HEK293 (cell line): ENCODE results near the gene INTS14.

Experiments
- CTCF ChIA-PET: fragments of 350-600 bp; formaldehyde crosslinking; extraction: SDS; loops from one replicate; lab custom pipeline; 2021; ENCODE audit warnings: antibody characterized with exemption; lab: Yijun Ruan, JAX
- POLR2A ChIA-PET: fragments of 300-600 bp; formaldehyde crosslinking; extraction: SDS; loops from one replicate; lab custom pipeline; 2020; ENCODE audit warnings: antibody characterized with exemption, inconsistent platforms; lab: Yijun Ruan, JAX
- H3K27ac ChIP-seq: fragments of 200-500 bp; sonication (Bioruptor generic); 2 replicates; pipeline ENCODE4 v1.5.1; 2014; ENCODE audit warnings: low read depth, low read length, control low read depth, inconsistent platforms; ENCODE audit errors: extremely low read depth
- H3K36me3 ChIP-seq, 2 experiments: fragments of 200-500 bp in 1 of 2; sonication (Bioruptor generic) in 1 of 2; 1 replicate in 1 of 2; 2 replicates in 1 of 2; pipeline ENCODE4 v1.5.1; 2014 to 2017; ENCODE audit warnings: inconsistent platforms in 2 of 2, low read length in 2 of 2; ENCODE audit not compliant: control insufficient read depth in 2 of 2, insufficient read depth in 1 of 2
- H3K4me1 ChIP-seq: fragments of 200-500 bp; sonication (Bioruptor generic); 2 replicates; pipeline ENCODE4 v1.5.1; 2014; ENCODE audit warnings: mild to moderate bottlenecking, low read length, inconsistent platforms; ENCODE audit not compliant: control insufficient read depth, insufficient read depth
- H3K4me3 ChIP-seq: 2 replicates; pipeline ENCODE4 v1.5.1; 2011; ENCODE audit warnings: low read depth, mild to moderate bottlenecking, control low read depth, low read length, moderate library complexity
- H3K9me3 ChIP-seq: fragments of 200-500 bp; sonication (Bioruptor generic); 2 replicates; pipeline ENCODE4 v1.5.1; 2014; ENCODE audit warnings: low read depth, low read length, inconsistent platforms; ENCODE audit not compliant: control insufficient read depth, insufficient read depth
- GFI1B ChIP-seq: fragments of 450-650 bp; formaldehyde crosslinking; IDR thresholded peaks from 2 replicates; pipeline ENCODE4 v1.5.1; 2016; ENCODE audit warnings: missing biosample characterization, missing genetic modification characterization
- GLI4 ChIP-seq: fragments of 450-650 bp; formaldehyde crosslinking; IDR thresholded peaks from 2 replicates; pipeline ENCODE4 v1.5.1; 2016; ENCODE audit warnings: missing biosample characterization, missing genetic modification characterization
- GLIS2 ChIP-seq: fragments of 450-650 bp; formaldehyde crosslinking; IDR thresholded peaks from 2 replicates; pipeline ENCODE4 v1.5.1; 2016; ENCODE audit warnings: missing biosample characterization, missing genetic modification characterization
- IKZF3 ChIP-seq: fragments of 450-650 bp; IDR thresholded peaks from 2 replicates; pipeline ENCODE4 v1.5.0; 2018; ENCODE audit warnings: missing biosample characterization, mild to moderate bottlenecking, missing genetic modification characterization, moderate library complexity
- OVOL3 ChIP-seq: fragments of 450-650 bp; formaldehyde crosslinking; IDR thresholded peaks from 2 replicates; pipeline ENCODE4 v1.5.1; 2016; ENCODE audit warnings: missing biosample characterization, missing genetic modification characterization
- REPIN1 ChIP-seq: fragments of 450-650 bp; formaldehyde crosslinking; IDR thresholded peaks from 2 replicates; pipeline ENCODE4 v1.5.1; 2017; ENCODE audit warnings: missing biosample characterization, missing genetic modification characterization, low read depth
- TRIM28 ChIP-seq: IDR thresholded peaks from 2 replicates; pipeline ENCODE4 v1.6.1; 2011; ENCODE audit warnings: low read length, control low read depth, borderline replicate concordance
- YY2 ChIP-seq: fragments of 450-650 bp; formaldehyde crosslinking; IDR thresholded peaks from 2 replicates; pipeline ENCODE4 v1.5.1; 2016; ENCODE audit warnings: missing biosample characterization, missing genetic modification characterization
- ZBTB17 ChIP-seq: fragments of 450-650 bp; formaldehyde crosslinking; IDR thresholded peaks from 2 replicates; pipeline ENCODE4 v1.5.1; 2016; ENCODE audit warnings: missing biosample characterization, missing genetic modification characterization
- ZBTB20 ChIP-seq: fragments of 450-650 bp; formaldehyde crosslinking; IDR thresholded peaks from 2 replicates; pipeline ENCODE4 v1.5.1; 2016; ENCODE audit warnings: missing biosample characterization, missing genetic modification characterization
- ZBTB21 ChIP-seq: fragments of 450-650 bp; formaldehyde crosslinking; IDR thresholded peaks from 2 replicates; pipeline ENCODE4 v1.5.1; 2017; ENCODE audit warnings: missing biosample characterization, missing genetic modification characterization
- ZBTB7A ChIP-seq: fragments of 450-650 bp; formaldehyde crosslinking; IDR thresholded peaks from 2 replicates; pipeline ENCODE4 v1.5.1; 2016; ENCODE audit warnings: low read depth, missing biosample characterization, missing genetic modification characterization
- ZFP37 ChIP-seq: fragments of 450-650 bp; formaldehyde crosslinking; IDR thresholded peaks from 2 replicates; pipeline ENCODE4 v1.5.1; 2016; ENCODE audit warnings: missing biosample characterization, missing genetic modification characterization
- ZFP69B ChIP-seq: fragments of 450-650 bp; formaldehyde crosslinking; IDR thresholded peaks from 2 replicates; pipeline ENCODE4 v1.5.1; 2016; ENCODE audit warnings: missing biosample characterization, missing genetic modification characterization
- ZIC2 ChIP-seq: fragments of 450-650 bp; formaldehyde crosslinking; IDR thresholded peaks from 2 replicates; pipeline ENCODE4 v1.5.1; 2016; ENCODE audit warnings: missing biosample characterization, missing genetic modification characterization
- ZNF132 ChIP-seq: fragments of 450-650 bp; formaldehyde crosslinking; IDR thresholded peaks from 2 replicates; pipeline ENCODE4 v1.5.1; 2017; ENCODE audit warnings: missing biosample characterization, missing genetic modification characterization, borderline replicate concordance
- ZNF184 ChIP-seq: fragments of 450-650 bp; IDR thresholded peaks from 2 replicates; pipeline ENCODE4 v1.5.1; 2018; ENCODE audit warnings: missing biosample characterization, mild to moderate bottlenecking, missing genetic modification characterization
- ZNF404 ChIP-seq: fragments of 450-650 bp; formaldehyde crosslinking; IDR thresholded peaks from 2 replicates; pipeline ENCODE4 v1.5.1; 2017; ENCODE audit warnings: missing biosample characterization, missing genetic modification characterization
- ZNF426 ChIP-seq: fragments of 450-650 bp; formaldehyde crosslinking; IDR thresholded peaks from 2 replicates; pipeline ENCODE4 v1.5.1; 2017; ENCODE audit warnings: missing biosample characterization, missing genetic modification characterization, mild to moderate bottlenecking, inconsistent platforms, moderate library complexity
- ZNF658 ChIP-seq: fragments of 450-650 bp; formaldehyde crosslinking; IDR thresholded peaks from 2 replicates; pipeline ENCODE4; 2016; ENCODE audit warnings: missing biosample characterization, missing genetic modification characterization
- ZNF792 ChIP-seq: fragments of 450-650 bp; formaldehyde crosslinking; IDR thresholded peaks from 2 replicates; pipeline ENCODE4 v1.5.1; 2016; ENCODE audit warnings: missing biosample characterization, missing genetic modification characterization
- TF ChIP-seq, protein P1 (sequence below): fragments of 450-650 bp; formaldehyde crosslinking; IDR thresholded peaks from 2 replicates; pipeline ENCODE4 v1.5.1; 2016; ENCODE audit warnings: missing biosample characterization, missing genetic modification characterization
- TF ChIP-seq, protein P2 (sequence below): fragments of 450-650 bp; formaldehyde crosslinking; IDR thresholded peaks from 2 replicates; pipeline ENCODE4 v1.5.1; 2016; ENCODE audit warnings: missing biosample characterization, missing genetic modification characterization
- TF ChIP-seq, protein P3 (sequence below): fragments of 450-650 bp; formaldehyde crosslinking; IDR thresholded peaks from 2 replicates; pipeline ENCODE4 v1.5.1; 2016; ENCODE audit warnings: missing biosample characterization, missing genetic modification characterization
- TF ChIP-seq, protein P4 (sequence below): fragments of 450-650 bp; formaldehyde crosslinking; IDR thresholded peaks from 2 replicates; pipeline ENCODE4 v1.5.1; 2016; ENCODE audit warnings: missing biosample characterization, missing genetic modification characterization
- TF ChIP-seq, protein P5 (sequence below): fragments of 450-650 bp; formaldehyde crosslinking; IDR thresholded peaks from 2 replicates; pipeline ENCODE4 v1.5.1; 2017; ENCODE audit warnings: missing biosample characterization, missing genetic modification characterization
- TF ChIP-seq, protein P6 (sequence below): fragments of 450-650 bp; formaldehyde crosslinking; IDR thresholded peaks from 2 replicates; pipeline ENCODE4 v1.5.1; 2017; ENCODE audit warnings: missing biosample characterization, missing genetic modification characterization

INTS14 gene

DNA sequence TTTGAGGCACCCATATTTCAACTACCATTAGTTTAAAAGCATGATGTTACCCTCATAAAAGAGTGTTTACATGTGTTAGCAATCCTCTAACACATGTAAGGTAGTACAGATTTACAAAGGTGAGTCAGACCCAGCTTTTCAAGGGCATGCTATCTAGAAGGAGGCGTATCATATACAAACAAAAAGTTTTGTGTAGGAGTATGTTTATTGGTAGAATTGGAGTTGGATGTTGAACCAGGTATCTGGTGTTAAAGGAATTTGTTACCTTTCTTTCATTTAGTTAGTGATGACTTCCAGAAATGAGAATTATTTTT lies 78.2 kb downstream of the INTS14 start (continued):
- TF ChIP-seq ZBTB20 (tag by site-specific recombination) (no peak), ZNF184 (0 out of 2 replicates have a peak, but pooled peaks have one; percentile 13), ZNF404 (tag by site-specific recombination) (no peak), ZFP37 (tag by site-specific recombination) (0 out of 2 replicates have a peak, but pooled peaks have one; percentile 20), GFI1B (tag by site-specific recombination) (peak; percentile 88)
- TF ChIP-seq, protein P1, sequence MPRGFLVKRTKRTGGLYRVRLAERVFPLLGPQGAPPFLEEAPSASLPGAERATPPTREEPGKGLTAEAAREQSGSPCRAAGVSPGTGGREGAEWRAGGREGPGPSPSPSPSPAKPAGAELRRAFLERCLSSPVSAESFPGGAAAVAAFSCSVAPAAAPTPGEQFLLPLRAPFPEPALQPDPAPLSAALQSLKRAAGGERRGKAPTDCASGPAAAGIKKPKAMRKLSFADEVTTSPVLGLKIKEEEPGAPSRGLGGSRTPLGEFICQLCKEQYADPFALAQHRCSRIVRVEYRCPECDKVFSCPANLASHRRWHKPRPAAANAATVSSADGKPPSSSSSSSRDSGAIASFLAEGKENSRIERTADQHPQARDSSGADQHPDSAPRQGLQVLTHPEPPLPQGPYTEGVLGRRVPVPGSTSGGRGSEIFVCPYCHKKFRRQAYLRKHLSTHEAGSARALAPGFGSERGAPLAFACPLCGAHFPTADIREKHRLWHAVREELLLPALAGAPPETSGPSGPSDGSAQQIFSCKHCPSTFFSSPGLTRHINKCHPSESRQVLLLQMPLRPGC, result peak; percentile 52; the same call in 1 of the 2 replicates
- TF ChIP-seq, protein P2, sequence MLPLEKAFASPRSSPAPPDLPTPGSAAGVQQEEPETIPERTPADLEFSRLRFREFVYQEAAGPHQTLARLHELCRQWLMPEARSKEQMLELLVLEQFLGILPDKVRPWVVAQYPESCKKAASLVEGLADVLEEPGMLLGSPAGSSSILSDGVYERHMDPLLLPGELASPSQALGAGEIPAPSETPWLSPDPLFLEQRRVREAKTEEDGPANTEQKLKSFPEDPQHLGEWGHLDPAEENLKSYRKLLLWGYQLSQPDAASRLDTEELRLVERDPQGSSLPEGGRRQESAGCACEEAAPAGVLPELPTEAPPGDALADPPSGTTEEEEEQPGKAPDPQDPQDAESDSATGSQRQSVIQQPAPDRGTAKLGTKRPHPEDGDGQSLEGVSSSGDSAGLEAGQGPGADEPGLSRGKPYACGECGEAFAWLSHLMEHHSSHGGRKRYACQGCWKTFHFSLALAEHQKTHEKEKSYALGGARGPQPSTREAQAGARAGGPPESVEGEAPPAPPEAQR, result no peak
- TF ChIP-seq, protein P3, sequence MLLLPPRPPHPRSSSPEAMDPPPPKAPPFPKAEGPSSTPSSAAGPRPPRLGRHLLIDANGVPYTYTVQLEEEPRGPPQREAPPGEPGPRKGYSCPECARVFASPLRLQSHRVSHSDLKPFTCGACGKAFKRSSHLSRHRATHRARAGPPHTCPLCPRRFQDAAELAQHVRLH, result peak; percentile 72

DNA sequence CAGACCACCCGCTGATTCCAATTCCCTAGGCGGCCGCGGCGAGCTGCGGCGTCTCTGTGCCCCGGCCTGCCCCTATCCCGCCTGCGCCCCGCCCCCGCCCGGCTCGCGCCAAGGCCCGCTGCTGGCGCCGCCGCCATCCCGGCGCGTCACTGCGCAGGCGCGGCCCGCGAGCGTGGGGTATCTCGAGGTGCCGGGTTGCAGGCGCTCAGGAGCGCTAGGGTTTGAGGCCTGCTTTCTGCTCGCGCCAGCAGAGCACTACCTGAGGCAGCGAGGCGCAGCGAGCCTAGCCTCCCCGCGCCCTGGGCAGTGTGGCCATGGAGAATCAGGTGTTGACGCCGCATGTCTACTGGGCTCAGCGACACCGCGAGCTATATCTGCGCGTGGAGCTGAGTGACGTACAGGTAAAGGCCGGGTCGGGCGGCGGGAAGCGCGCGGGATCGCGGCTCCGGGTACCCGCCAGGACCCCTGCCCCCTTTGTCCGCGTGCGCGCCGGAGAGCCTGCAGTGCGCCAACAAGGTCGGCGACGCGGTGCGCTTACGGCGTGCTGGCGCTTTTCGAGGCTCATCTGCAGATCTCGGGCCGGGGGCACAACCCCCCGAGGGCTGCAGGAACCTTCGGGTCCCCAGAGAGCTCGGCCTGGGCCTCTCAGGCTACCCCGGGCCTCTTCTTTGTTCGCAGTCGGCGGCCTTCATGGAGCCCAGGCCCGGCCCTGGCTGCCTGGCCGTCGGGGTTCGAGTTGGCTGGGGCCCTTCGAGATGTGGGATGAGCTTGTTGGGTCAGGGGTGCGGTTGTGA lies 80.4 kb downstream of the INTS14 start, which contains the start of gene HACD3:
HACD3 (plus strand) TSS at position 146 of the 794 bp plus-strand sequence; CDS start at position 315, 169 bp downstream.
- peaks cover 30% of the 10 kb centered on the region for H3K4me1 ChIP-seq
- H3K4me3 ChIP-seq, result peak within 1 kb of the TSS; percentile 89
- H3K27ac ChIP-seq, result peak within 1 kb of the TSS; percentile 99
- H3K36me3 ChIP-seq, result peaks cover 3 to 6% of the 10 kb centered on the region in 2 experiments; a peak in 2 of 3 replicates
- H3K9me3 ChIP-seq, result no peaks in the 10 kb centered on the region
- POLR2A ChIA-PET, result interaction anchor here (0.6 to 3.0 kb wide), 12 partner anchors 8 to 339 kb away, joined by 3 to 37 read pairs (median 4); partner anchors contain the start of genes DENND4A, DPP8, INTS14 and RAB11A
- CTCF ChIA-PET, result interaction anchor here (0.6 to 3.9 kb wide), 7 partner anchors 9 to 441 kb away, joined by 3 to 18 read pairs (median 3); no protein-coding TSS in a partner anchor
- TF ChIP-seq GLI4 (tag by site-specific recombination) (peak; percentile 50; the same call in 1 of the 2 replicates), GLIS2 (tag by site-specific recombination) (0 out of 2 replicates have a peak, but pooled peaks have one; percentile 60), ZNF792 (tag by site-specific recombination) (peak; percentile 77; the same call in 1 of the 2 replicates), ZNF426 (tag by site-specific recombination) (no peak), ZBTB21 (0 out of 2 replicates have a peak, but pooled peaks have one; percentile 9), ZBTB7A (tag by site-specific recombination) (peak; percentile 80; the same call in 1 of the 2 replicates), ZNF658 (tag by site-specific recombination) (no peak), OVOL3 (tag by site-specific recombination) (peak; percentile 13; the same call in 1 of the 2 replicates), YY2 (tag by site-specific recombination) (peak; percentile 42; the same call in 1 of the 2 replicates), ZFP37 (tag by site-specific recombination) (peak; percentile 87; the same call in 1 of the 2 replicates), ZNF132 (tag by site-specific recombination) (no peak), ZBTB17 (tag by site-specific recombination) (peak; percentile 85), REPIN1 (tag by site-specific recombination) (0 out of 2 replicates have a peak, but pooled peaks have one; percentile 74), ZBTB20 (tag by site-specific recombination) (peak; percentile 86), ZIC2 (tag by site-specific recombination) (peak; percentile 68), ZFP69B (tag by site-specific recombination) (peak; percentile 54; the same call in 1 of the 2 replicates), IKZF3 (tag by site-specific recombination) (no peak; the same call in 1 of the 2 replicates), TRIM28 (no peak)
- TF ChIP-seq, protein P4, sequence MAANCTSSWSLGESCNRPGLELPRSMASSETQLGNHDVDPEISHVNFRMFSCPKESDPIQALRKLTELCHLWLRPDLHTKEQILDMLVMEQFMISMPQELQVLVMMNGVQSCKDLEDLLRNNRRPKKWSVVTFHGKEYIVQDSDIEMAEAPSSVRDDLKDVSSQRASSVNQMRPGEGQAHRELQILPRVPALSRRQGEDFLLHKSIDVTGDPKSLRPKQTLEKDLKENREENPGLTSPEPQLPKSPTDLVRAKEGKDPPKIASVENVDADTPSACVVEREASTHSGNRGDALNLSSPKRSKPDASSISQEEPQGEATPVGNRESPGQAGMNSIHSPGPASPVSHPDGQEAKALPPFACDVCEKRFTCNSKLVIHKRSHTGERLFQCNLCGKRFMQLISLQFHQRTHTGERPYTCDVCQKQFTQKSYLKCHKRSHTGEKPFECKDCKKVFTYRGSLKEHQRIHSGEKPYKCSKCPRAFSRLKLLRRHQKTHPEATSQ, result no peak; the same call in none of the 2 replicates
- TF ChIP-seq, protein P5, sequence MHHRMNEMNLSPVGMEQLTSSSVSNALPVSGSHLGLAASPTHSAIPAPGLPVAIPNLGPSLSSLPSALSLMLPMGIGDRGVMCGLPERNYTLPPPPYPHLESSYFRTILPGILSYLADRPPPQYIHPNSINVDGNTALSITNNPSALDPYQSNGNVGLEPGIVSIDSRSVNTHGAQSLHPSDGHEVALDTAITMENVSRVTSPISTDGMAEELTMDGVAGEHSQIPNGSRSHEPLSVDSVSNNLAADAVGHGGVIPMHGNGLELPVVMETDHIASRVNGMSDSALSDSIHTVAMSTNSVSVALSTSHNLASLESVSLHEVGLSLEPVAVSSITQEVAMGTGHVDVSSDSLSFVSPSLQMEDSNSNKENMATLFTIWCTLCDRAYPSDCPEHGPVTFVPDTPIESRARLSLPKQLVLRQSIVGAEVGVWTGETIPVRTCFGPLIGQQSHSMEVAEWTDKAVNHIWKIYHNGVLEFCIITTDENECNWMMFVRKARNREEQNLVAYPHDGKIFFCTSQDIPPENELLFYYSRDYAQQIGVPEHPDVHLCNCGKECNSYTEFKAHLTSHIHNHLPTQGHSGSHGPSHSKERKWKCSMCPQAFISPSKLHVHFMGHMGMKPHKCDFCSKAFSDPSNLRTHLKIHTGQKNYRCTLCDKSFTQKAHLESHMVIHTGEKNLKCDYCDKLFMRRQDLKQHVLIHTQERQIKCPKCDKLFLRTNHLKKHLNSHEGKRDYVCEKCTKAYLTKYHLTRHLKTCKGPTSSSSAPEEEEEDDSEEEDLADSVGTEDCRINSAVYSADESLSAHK (tag by site-specific recombination), result no peak
- TF ChIP-seq, protein P6, sequence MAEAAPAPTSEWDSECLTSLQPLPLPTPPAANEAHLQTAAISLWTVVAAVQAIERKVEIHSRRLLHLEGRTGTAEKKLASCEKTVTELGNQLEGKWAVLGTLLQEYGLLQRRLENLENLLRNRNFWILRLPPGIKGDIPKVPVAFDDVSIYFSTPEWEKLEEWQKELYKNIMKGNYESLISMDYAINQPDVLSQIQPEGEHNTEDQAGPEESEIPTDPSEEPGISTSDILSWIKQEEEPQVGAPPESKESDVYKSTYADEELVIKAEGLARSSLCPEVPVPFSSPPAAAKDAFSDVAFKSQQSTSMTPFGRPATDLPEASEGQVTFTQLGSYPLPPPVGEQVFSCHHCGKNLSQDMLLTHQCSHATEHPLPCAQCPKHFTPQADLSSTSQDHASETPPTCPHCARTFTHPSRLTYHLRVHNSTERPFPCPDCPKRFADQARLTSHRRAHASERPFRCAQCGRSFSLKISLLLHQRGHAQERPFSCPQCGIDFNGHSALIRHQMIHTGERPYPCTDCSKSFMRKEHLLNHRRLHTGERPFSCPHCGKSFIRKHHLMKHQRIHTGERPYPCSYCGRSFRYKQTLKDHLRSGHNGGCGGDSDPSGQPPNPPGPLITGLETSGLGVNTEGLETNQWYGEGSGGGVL (tag by site-specific recombination), result 0 out of 2 replicates have a peak, but pooled peaks have one; percentile 28
